ENCODE measurements around the gene LMAN2L.

Gene LMAN2L

DNA sequence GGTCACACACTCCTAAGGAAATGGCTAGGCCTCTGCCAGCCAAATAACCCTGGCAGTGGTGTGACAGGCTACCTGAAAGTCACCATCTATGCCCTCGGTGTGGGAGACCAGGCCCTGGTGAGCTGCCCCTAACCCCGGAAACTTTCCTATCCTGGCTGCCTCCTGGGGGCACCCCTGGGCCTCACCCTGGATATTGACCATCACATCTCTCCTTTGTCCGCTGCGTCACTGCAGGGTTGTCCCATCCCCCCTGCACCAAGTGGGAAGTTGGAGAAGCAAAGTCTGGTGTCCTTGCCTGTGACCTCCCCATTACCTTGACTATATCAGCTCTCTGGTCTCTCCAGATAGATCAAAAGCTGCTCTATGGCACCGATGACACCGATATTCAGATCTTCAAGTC is 78.5 kb downstream of the LMAN2L start:
- DNase-seq (ENCODE audit: low read depth in 1 of 2, low spot score in 1 of 2), result no peak

DNA sequence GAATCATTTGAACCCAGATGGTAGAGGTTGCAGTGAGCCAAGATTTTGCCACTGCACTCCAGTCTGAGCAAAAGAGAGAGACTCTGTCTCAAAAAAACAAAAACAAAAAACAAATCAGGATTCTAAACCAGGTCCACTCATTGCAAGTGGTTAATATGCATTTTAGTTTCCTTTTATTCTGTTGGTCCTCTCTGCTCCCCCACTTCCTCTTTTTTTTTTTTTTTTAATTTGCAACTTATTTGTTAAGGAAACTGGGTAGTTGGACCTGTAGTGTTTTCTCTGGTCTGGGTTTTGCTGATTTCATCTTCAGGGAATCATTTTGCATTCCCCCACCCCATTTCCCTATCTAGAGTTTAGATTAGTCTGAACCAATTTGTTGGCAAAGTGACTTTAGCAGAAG is 83.3 kb downstream of the LMAN2L start:
- DNase-seq (ENCODE audit: low read depth in 1 of 2, low spot score in 1 of 2), result no peak

All from activated T-helper 1 cell treated with anti-CD3 and anti-CD28 coated beads, Interleukin-2, amount 50 U/mL, for 16 hours (primary cell).